Muscle layer of colon (tissue), 2 donors: ENCODE data around the gene ANKHD1.

ENCODE experiments used
- H3K27ac ChIP-seq: one replicate; pipeline ENCODE4 v1.7.0; 2013; ENCODE audit warnings: low read depth, mild to moderate bottlenecking, low read length, moderate library complexity
- H3K27me3 ChIP-seq, 2 donors: one replicate each; pipeline ENCODE4 v1.7.0; 2013; ENCODE audit warnings: low read length in 2 of 2, mild to moderate bottlenecking in 2 of 2; ENCODE audit not compliant: insufficient read depth in 2 of 2, control insufficient read depth in 1 of 2
- H3K36me3 ChIP-seq: one replicate; pipeline ENCODE4 v1.7.0; 2013; ENCODE audit warnings: mild to moderate bottlenecking, low read length; ENCODE audit not compliant: insufficient read depth
- H3K4me1 ChIP-seq: one replicate; pipeline ENCODE4 v1.7.0; 2013; ENCODE audit warnings: mild to moderate bottlenecking, low read length; ENCODE audit not compliant: insufficient read depth
- H3K4me3 ChIP-seq, 2 donors: one replicate each; pipeline ENCODE4 v1.7.0; 2013; ENCODE audit warnings: low read length in 2 of 2, low read depth in 1 of 2, mild to moderate bottlenecking in 1 of 2, moderate library complexity in 1 of 2
- H3K9ac ChIP-seq: one replicate; pipeline ENCODE4 v1.7.0; 2013; ENCODE audit warnings: low read length
- H3K9me3 ChIP-seq: one replicate; pipeline ENCODE4 v1.7.0; 2013; ENCODE audit warnings: mild to moderate bottlenecking, low read length
- donor health status: abdominal sarcoma.
- donor health status: Adenocarcinoma of cecum.

The ANKHD1 gene

GRCh38 chr5:140549237-140550144, 147.9 kb downstream of the ANKHD1 start:
- peak overlapping the region; percentile 92 for H3K27ac ChIP-seq
- no peaks in the 10 kb centered on the region for H3K9me3 ChIP-seq
- no peaks in the 10 kb centered on the region for H3K27me3 ChIP-seq
- H3K36me3 ChIP-seq, result peaks cover 28% of the 10 kb centered on the region
- peak overlapping the region; percentile 18 for H3K9ac ChIP-seq
- H3K4me3 ChIP-seq, result peak overlapping the region in 1 of 2 donors; percentile 57
- peaks cover 45% of the 10 kb centered on the region for H3K4me1 ChIP-seq

GRCh38 chr5:140550147-140551079, 148.8 kb downstream of the ANKHD1 start:
- no peaks in the 10 kb centered on the region for H3K27me3 ChIP-seq
- H3K36me3 ChIP-seq, result peaks cover 22% of the 10 kb centered on the region
- no peak overlapping the region for H3K4me3 ChIP-seq
- H3K9ac ChIP-seq, result no peak overlapping the region
- no peaks in the 10 kb centered on the region for H3K9me3 ChIP-seq
- H3K4me1 ChIP-seq, result peaks cover 46% of the 10 kb centered on the region
- H3K27ac ChIP-seq, result peak overlapping the region; percentile 92

- no peaks in the 10 kb centered on the region for H3K27me3 ChIP-seq
- H3K9ac ChIP-seq, result no peak overlapping the region
- H3K27ac ChIP-seq, result no peak overlapping the region
- peaks cover 55% of the 10 kb centered on the region for H3K4me1 ChIP-seq
- H3K4me3 ChIP-seq, result no peak overlapping the region
- peaks cover 22% of the 10 kb centered on the region for H3K36me3 ChIP-seq
- H3K9me3 ChIP-seq, result no peaks in the 10 kb centered on the region
Measured at GRCh38 chr5:140551872-140552271, 150.2 kb downstream of the ANKHD1 start.

GRCh38 chr5:140553657-140554056, 152.0 kb downstream of the ANKHD1 start:
- Histone ChIP-seq H3K36me3 (peaks cover 22% of the 10 kb centered on the region), H3K9me3 (no peaks in the 10 kb centered on the region), H3K4me1 (peaks cover 44% of the 10 kb centered on the region), H3K27ac (no peak overlapping the region), H3K4me3 (no peak overlapping the region), H3K27me3 (no peaks in the 10 kb centered on the region), H3K9ac (no peak overlapping the region)

- H3K4me3 ChIP-seq, result no peak overlapping the region
- no peaks in the 10 kb centered on the region for H3K9me3 ChIP-seq
- no peak overlapping the region for H3K9ac ChIP-seq
- no peak overlapping the region for H3K27ac ChIP-seq
- peaks cover 36% of the 10 kb centered on the region for H3K4me1 ChIP-seq
- peaks cover 27% of the 10 kb centered on the region for H3K36me3 ChIP-seq
- no peaks in the 10 kb centered on the region for H3K27me3 ChIP-seq
Measured at GRCh38 chr5:140554454-140554853, 152.8 kb downstream of the ANKHD1 start.

GRCh38 chr5:140555747-140556312, 154.2 kb downstream of the ANKHD1 start:
- Histone ChIP-seq H3K27ac (peak overlapping the region; percentile 94), H3K9ac (no peak overlapping the region)

GRCh38 chr5:140556438-140556837, 154.8 kb downstream of the ANKHD1 start:
- Histone ChIP-seq H3K4me3 (peak overlapping the region; percentile 76 to 98), H3K9me3 (no peaks in the 10 kb centered on the region), H3K4me1 (peaks cover 20% of the 10 kb centered on the region), H3K36me3 (peaks cover 20% of the 10 kb centered on the region), H3K27ac (peak overlapping the region; percentile 94), H3K9ac (peak overlapping the region; percentile 73), H3K27me3 (no peaks in the 10 kb centered on the region)

More at GRCh38 chr5:140555747-140556312, 154.2 kb downstream of the ANKHD1 start:
- Histone ChIP-seq H3K36me3 (peaks cover 22% of the 10 kb centered on the region), H3K4me1 (peaks cover 22% of the 10 kb centered on the region), H3K4me3 (peak overlapping the region in 1 of 2 donors; percentile 76), H3K9me3 (no peaks in the 10 kb centered on the region), H3K27me3 (no peaks in the 10 kb centered on the region)

GRCh38 chr5:140557136-140557805, 155.6 kb downstream of the ANKHD1 start, which contains the start of gene SRA1:
SRA1 (minus strand) TSS chr5:140557473; CDS start chr5:140557452, 21 bp downstream.
- Histone ChIP-seq H3K36me3 (peaks cover 20% of the 10 kb centered on the region), H3K4me1 (peaks cover 20% of the 10 kb centered on the region), H3K27me3 (no peaks in the 10 kb centered on the region), H3K27ac (peak within 1 kb of the TSS; percentile 94), H3K9me3 (no peaks in the 10 kb centered on the region), H3K4me3 (peak within 1 kb of the TSS; percentile 76 to 98), H3K9ac (peak within 1 kb of the TSS; percentile 73)

GRCh38 chr5:140557965-140558364, 156.3 kb downstream of the ANKHD1 start:
- Histone ChIP-seq H3K9ac (peak overlapping the region; percentile 23), H3K36me3 (peaks cover 20% of the 10 kb centered on the region)

GRCh38 chr5:140558542-140558941, 156.9 kb downstream of the ANKHD1 start:
- Histone ChIP-seq H3K9ac (no peak overlapping the region), H3K36me3 (peaks cover 20% of the 10 kb centered on the region), H3K27ac (no peak overlapping the region), H3K9me3 (no peaks in the 10 kb centered on the region), H3K4me3 (no peak overlapping the region), H3K4me1 (peaks cover 32% of the 10 kb centered on the region), H3K27me3 (no peaks in the 10 kb centered on the region)

More at GRCh38 chr5:140557965-140558364, 156.3 kb downstream of the ANKHD1 start:
- H3K27me3 ChIP-seq, result no peaks in the 10 kb centered on the region
- peak overlapping the region; percentile 94 for H3K27ac ChIP-seq
- H3K4me1 ChIP-seq, result peaks cover 26% of the 10 kb centered on the region
- peak overlapping the region; percentile 76 to 98 for H3K4me3 ChIP-seq
- no peaks in the 10 kb centered on the region for H3K9me3 ChIP-seq
